AG04450 (cell line): ENCODE data around the gene SNRNP70. TPM values are rescaled to one million over a fixed set of nuclear protein-coding genes. Genes with fewer than 3 reads are reported as not detected.

ENCODE experiments used
- CTCF ChIA-PET: fragments of 300-600, 350-600 bp; formaldehyde crosslinking; extraction: SDS; loops from one replicate; lab custom pipeline; 2022; ENCODE audit warnings: antibody characterized with exemption, inconsistent platforms; lab: Charles Lee
- POLR2A ChIA-PET: fragments of 350-600 bp; formaldehyde crosslinking; extraction: SDS; loops from one replicate; lab custom pipeline; 2021; ENCODE audit warnings: antibody characterized with exemption, inconsistent platforms; lab: Yijun Ruan, JAX
- DNase-seq: peaks from one replicate; pipeline ENCODE4 v3.0.0-alpha.2; 2011; ENCODE audit warnings: low read depth, low spot score
- H3K27ac ChIP-seq: one replicate; pipeline ENCODE4 v1.5.1; 2012; ENCODE audit warnings: low read depth, low read length, control low read depth
- H3K27me3 ChIP-seq: one replicate; pipeline ENCODE4 v1.6.0; 2012; ENCODE audit warnings: low read length; ENCODE audit not compliant: control insufficient read depth, insufficient read depth
- H3K4me3 ChIP-seq: 2 replicates; pipeline ENCODE4 v1.5.1; 2011; ENCODE audit warnings: mild to moderate bottlenecking, low read depth, low read length, control low read depth
- H3K9me3 ChIP-seq: 2 replicates; pipeline ENCODE4 v1.5.1; 2012; ENCODE audit warnings: low read length; ENCODE audit not compliant: control insufficient read depth, insufficient read depth
- CTCF ChIP-seq: IDR thresholded peaks from 2 replicates; pipeline ENCODE4 v1.5.1; 2011; ENCODE audit warnings: low read depth, low read length, control low read depth, inconsistent platforms
- polyA plus RNA-seq: library from polyadenylated mRNA; depleted of rRNA; stranded (reverse); fragments of >200 nt; gene quantifications from 2 replicates; pipeline ENCODE4 v1.2.3, GENCODE V29; 2011

SNRNP70 gene
- polyA plus RNA-seq, 1 experiment: 117 TPM

GRCh38 chr19:49109051-49109450 is 23.8 kb downstream of the SNRNP70 start:
- no peak overlapping the region for H3K27ac ChIP-seq
- no peak for TF ChIP-seq CTCF
- CTCF ChIA-PET: interaction anchor here (0.6 to 1.4 kb wide), 2 partner anchors 12 to 18 kb away, joined by 4 to 5 read pairs; no protein-coding TSS in a partner anchor
- POLR2A ChIA-PET: interaction anchor here (0.6 kb wide), 2 partner anchors 157 to 399 kb away, joined by 3 read pairs; no protein-coding TSS in a partner anchor
- no peak overlapping the region for H3K4me3 ChIP-seq
- no peaks in the 10 kb centered on the region for H3K9me3 ChIP-seq
- no peak for DNase-seq
- H3K27me3 ChIP-seq: no peaks in the 10 kb centered on the region

DNA sequence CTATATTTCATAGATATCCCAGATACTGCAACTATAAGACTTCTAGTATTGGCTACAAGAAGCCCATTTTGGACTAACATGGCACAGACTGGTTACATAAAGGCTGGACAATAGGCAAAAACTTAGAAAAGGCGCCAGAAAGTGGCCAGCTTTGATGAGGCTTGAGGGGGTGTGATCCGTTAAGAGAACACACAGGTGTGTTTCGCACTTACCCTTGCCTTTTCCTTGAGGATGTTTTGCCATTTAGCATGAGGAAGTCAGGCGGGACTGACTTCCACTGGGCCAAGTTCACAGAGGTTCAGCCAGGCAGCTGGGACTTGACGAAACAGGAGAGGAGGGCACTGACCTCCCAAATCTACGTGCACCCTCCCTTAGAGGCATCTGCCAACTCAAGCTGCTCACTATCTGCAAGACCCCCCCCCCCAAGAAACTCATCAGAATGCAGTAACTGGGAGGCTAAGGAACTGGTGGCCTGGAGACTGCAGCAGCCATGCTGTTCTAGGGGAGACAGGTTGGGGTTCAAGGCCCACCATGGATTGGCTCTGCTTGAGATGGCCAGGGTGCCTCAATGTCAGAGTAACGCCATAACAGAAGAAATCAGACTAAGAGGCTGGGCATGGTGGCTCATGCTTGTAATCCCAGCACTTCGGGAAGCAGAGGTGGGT is 24.4 kb downstream of the SNRNP70 start:
- POLR2A ChIA-PET: interaction anchor here (0.6 kb wide), 2 partner anchors 22 to 156 kb away, joined by 3 read pairs; no protein-coding TSS in a partner anchor

GRCh38 chr19:49110567-49110966 is 25.3 kb downstream of the SNRNP70 start:
- no peak overlapping the region for H3K27ac ChIP-seq
- no peaks in the 10 kb centered on the region for H3K9me3 ChIP-seq
- no peak for TF ChIP-seq CTCF
- no peak for DNase-seq
- H3K4me3 ChIP-seq: no peak overlapping the region
- H3K27me3 ChIP-seq: no peaks in the 10 kb centered on the region
- POLR2A ChIA-PET: no interaction called here
- CTCF ChIA-PET: interaction anchor here (0.9 to 2.3 kb wide), 2 partner anchors 13 to 88 kb away, joined by 3 to 11 read pairs; no protein-coding TSS in a partner anchor

More for the DNA sequence above, 24.4 kb downstream of the SNRNP70 start:
- Histone ChIP-seq H3K4me3 (no peak overlapping the region), H3K27ac (no peak overlapping the region), H3K9me3 (no peaks in the 10 kb centered on the region), H3K27me3 (no peaks in the 10 kb centered on the region)
- no peak for DNase-seq
- CTCF ChIA-PET: interaction anchor here (1.4 to 2.3 kb wide), 2 partner anchors 12 kb away, joined by 5 to 11 read pairs; no protein-coding TSS in a partner anchor
- no peak for TF ChIP-seq CTCF

DNA sequence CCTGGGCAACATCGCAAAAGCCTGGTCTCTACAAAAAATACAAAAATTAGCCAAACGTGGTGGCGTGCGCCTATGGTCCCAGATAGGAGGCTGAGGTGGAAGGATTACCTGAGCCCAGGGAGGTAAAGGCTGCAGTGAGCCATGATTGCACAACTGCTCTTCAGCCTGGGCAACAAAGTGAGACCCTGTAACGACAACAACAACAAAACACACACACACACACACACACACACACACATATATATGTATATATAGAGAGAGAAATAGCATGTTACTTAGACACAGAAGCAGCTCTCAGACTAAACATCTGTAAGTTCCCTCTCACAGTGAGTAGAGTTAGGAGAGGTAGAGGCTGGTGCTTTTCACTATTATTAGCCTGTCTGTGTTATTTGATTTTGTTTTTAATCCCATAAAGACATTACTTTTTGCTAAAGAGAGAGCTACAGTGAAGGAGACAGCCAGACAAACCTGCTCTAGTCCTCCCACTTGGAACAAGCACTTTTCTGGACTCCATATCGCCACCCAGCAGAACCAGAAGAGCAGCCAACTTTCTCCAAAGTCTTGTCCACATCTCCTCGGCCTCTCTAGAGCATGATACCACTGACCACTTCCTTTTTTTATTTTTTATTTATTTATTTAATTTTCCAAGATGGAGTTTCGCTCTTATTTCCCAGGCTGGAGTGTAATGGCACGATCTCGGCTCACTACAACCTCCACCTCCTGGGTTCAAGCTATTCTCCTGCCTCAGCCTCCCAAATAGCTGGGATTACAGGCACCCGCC is 26.2 kb downstream of the SNRNP70 start:
- TF ChIP-seq CTCF: no peak
- Histone ChIP-seq H3K9me3 (no peaks in the 10 kb centered on the region), H3K4me3 (no peak overlapping the region), H3K27me3 (no peaks in the 10 kb centered on the region), H3K27ac (no peak overlapping the region)
- POLR2A ChIA-PET: interaction anchor here (0.5 to 0.6 kb wide), 2 partner anchors 8 to 728 kb away, joined by 3 read pairs; no protein-coding TSS in a partner anchor
- no peak for DNase-seq
- CTCF ChIA-PET: interaction anchor here (0.9 to 2.3 kb wide), 3 partner anchors 14 to 114 kb away, joined by 3 to 11 read pairs (median 3); no protein-coding TSS in a partner anchor
